Kidney (tissue), 14 donors: ENCODE data around the gene GYPC. TPM values are rescaled to one million over a fixed set of nuclear protein-coding genes. Genes with fewer than 3 reads are reported as not detected.

Experiments
- DNase-seq, 5 donors: peaks; one replicate each; pipeline ENCODE4 v3.0.0-alpha.2; 2013 to 2020
- FAIRE-seq: peaks from 2 replicates; lab custom pipeline; 2012; peaks lifted over from hg19 to GRCh38; lab: Jason Lieb, UNC
- H3K27ac ChIP-seq, 2 donors: one replicate each; pipeline ENCODE4 v1.7.0; 2013; ENCODE audit warnings: low read depth in 2 of 2, low read length in 2 of 2, inconsistent platforms in 1 of 2
- H3K27me3 ChIP-seq: one replicate; pipeline ENCODE4 v1.7.1; 2013; ENCODE audit warnings: low read length, inconsistent platforms; ENCODE audit not compliant: control insufficient read depth, insufficient read depth
- H3K36me3 ChIP-seq, 3 donors: one replicate each; pipeline versions ENCODE4 v1.7.0 to v1.7.1; 2013; ENCODE audit warnings: low read length in 3 of 3, control low read depth in 1 of 3, inconsistent platforms in 1 of 3; ENCODE audit not compliant: insufficient read depth in 3 of 3, control insufficient read depth in 2 of 3
- H3K4me1 ChIP-seq, 3 donors: one replicate each; pipeline versions ENCODE4 v1.7.0 to v1.7.1; 2013; ENCODE audit warnings: low read length in 3 of 3, inconsistent platforms in 1 of 3, low read depth in 1 of 3; ENCODE audit not compliant: control insufficient read depth in 2 of 3, insufficient read depth in 2 of 3
- H3K4me3 ChIP-seq, 3 donors: one replicate each; pipeline versions ENCODE4 v1.7.0 to v1.8.1; 2013; ENCODE audit warnings: low read length in 3 of 3, control low read depth in 1 of 3, inconsistent platforms in 1 of 3
- H3K9ac ChIP-seq, 3 donors: one replicate each; pipeline versions ENCODE4 v1.7.0 to v1.7.1; 2013; ENCODE audit warnings: low read length in 3 of 3, control low read depth in 1 of 3, inconsistent platforms in 1 of 3
- H3K9me3 ChIP-seq, 3 donors: one replicate each; pipeline versions ENCODE4 v1.7.0 to v1.7.1; 2013; ENCODE audit warnings: low read length in 3 of 3, control low read depth in 1 of 3, inconsistent platforms in 1 of 3; ENCODE audit not compliant: control insufficient read depth in 2 of 3, insufficient read depth in 1 of 3
- intact Hi-C: fragments of 100-400 bp; cut with DNase I; formaldehyde crosslinking; loops from one replicate; pipeline ENCODE4 v1.11.1; 2022
- polyA plus RNA-seq: library from polyadenylated mRNA; stranded (reverse); fragments of 350-450 nt; fragmentation: Illumina TruSeq; extraction: RNeasy Lipid Tissue Mini Kit (QIAGEN cat#74804); gene quantifications from one replicate; pipeline ENCODE4 v1.2.3, GENCODE V29; 2014; ENCODE audit warnings: low read depth, low replicate concordance; ENCODE audit not compliant: insufficient read depth
- total RNA-seq: library from RNA; stranded (reverse); fragmentation: NEBNext Ultra II Directional; extraction: Animal tissue kit (Norgen Biotek cat#: 25700); gene quantifications from one replicate; pipeline ENCODE4 v1.2.1, GENCODE V29; 2021
- TF ChIP-seq, protein P1 (sequence below): IDR thresholded peaks from 3 replicates; pipeline ENCODE4 v1.5.1; 2012; ENCODE audit warnings: mild to moderate bottlenecking, moderate library complexity, borderline replicate concordance; ENCODE audit not compliant: insufficient read depth; ENCODE audit errors: extremely low read depth
- donor health status: control.
- donor health status: control.
- donor health status: control.
- donor health status: control.
- donor health status: control.
- donor health status: DM: yes; HTN: yes; CAD: no.
- donor health status: Normal renal cell carcinoma (clear cell type).

GYPC gene
- total and polyA plus RNA-seq, 2 donors from 2014 or later: 51.1 to 61.9 TPM

DNA sequence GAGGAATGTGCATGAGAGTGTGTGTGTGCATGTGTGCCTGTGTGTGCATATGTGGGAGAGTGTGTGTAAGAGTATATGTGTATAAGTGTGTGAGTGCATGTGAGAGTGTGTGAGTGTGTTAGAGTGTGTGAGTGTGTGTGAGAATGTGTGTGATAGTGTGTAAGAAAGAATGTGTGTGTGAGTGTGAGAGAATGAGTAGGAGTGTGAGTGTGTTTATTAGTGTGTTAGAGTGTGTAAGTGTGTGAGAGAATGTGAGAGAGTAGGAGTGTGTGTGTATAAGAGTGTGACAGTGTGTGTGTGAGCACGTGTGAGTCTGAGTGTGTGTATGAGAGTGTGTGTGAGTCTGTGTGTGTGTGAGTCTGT, 21.2 kb downstream of the GYPC start:
- Histone ChIP-seq H3K9me3 (peaks cover 2 to 6% (median 2%) of the 10 kb centered on the region in 3 donors), H3K4me3 (no peak overlapping the region), H3K4me1 (no peaks in the 10 kb centered on the region), H3K27ac (no peak overlapping the region), H3K27me3 (no peaks in the 10 kb centered on the region), H3K9ac (no peak overlapping the region), H3K36me3 (no peaks in the 10 kb centered on the region)
- TF ChIP-seq, protein P1, sequence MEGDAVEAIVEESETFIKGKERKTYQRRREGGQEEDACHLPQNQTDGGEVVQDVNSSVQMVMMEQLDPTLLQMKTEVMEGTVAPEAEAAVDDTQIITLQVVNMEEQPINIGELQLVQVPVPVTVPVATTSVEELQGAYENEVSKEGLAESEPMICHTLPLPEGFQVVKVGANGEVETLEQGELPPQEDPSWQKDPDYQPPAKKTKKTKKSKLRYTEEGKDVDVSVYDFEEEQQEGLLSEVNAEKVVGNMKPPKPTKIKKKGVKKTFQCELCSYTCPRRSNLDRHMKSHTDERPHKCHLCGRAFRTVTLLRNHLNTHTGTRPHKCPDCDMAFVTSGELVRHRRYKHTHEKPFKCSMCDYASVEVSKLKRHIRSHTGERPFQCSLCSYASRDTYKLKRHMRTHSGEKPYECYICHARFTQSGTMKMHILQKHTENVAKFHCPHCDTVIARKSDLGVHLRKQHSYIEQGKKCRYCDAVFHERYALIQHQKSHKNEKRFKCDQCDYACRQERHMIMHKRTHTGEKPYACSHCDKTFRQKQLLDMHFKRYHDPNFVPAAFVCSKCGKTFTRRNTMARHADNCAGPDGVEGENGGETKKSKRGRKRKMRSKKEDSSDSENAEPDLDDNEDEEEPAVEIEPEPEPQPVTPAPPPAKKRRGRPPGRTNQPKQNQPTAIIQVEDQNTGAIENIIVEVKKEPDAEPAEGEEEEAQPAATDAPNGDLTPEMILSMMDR: no peak
- no peak for DNase-seq
- FAIRE-seq: no peak
- intact Hi-C loops: no loop called here

GRCh38 chr2:126678269-126679065, 22.5 kb downstream of the GYPC start:
- DNase-seq: no peak
- no peak overlapping the region for H3K27ac ChIP-seq
- no peak overlapping the region for H3K9ac ChIP-seq
- no peaks in the 10 kb centered on the region for H3K36me3 ChIP-seq
- H3K4me3 ChIP-seq: no peak overlapping the region
- no peaks in the 10 kb centered on the region for H3K27me3 ChIP-seq
- FAIRE-seq: no peak
- TF ChIP-seq, protein P1: no peak
- intact Hi-C loops: no loop called here
- H3K4me1 ChIP-seq: no peaks in the 10 kb centered on the region
- peaks cover 2 to 6% (median 2%) of the 10 kb centered on the region in 3 donors for H3K9me3 ChIP-seq

DNA sequence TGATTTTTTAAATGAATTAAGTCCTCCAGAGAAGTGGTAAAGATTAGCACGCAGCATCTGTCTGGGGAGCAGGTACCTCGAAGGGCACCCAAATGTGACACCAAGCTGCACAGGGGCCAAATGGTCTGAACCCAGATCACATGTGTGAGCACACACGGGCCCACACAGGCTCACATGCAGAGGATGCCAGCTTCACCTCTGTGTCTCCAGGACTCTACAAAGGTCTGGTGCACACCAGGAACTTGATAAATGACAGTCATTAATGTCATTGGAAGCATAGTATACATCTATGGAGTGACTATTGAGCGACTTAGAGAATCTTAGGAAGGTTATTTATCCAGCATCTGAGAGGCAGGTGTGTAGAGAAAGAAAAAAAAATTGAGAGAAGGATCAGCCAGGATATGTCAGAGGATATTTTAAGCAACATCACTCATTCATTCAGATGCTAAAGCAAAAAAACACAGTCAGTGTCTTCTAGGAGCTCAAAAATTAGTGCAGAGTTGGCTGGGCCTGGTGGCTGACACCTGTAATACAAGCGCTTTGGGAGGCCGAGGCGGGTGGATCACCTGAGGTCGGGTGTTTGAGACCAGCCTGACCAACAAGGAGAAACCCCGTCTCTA, 23.2 kb downstream of the GYPC start:
- Histone ChIP-seq H3K27me3 (no peaks in the 10 kb centered on the region), H3K9me3 (peaks cover 2 to 6% (median 2%) of the 10 kb centered on the region in 3 donors), H3K9ac (no peak overlapping the region), H3K4me3 (no peak overlapping the region), H3K27ac (no peak overlapping the region), H3K4me1 (no peaks in the 10 kb centered on the region), H3K36me3 (peaks cover 0 to 2% (median 0%) of the 10 kb centered on the region in 3 donors)
- FAIRE-seq (no peak), DNase-seq (no peak)
- intact Hi-C loops: no loop called here
- TF ChIP-seq, protein P1: no peak
